WTC11 (cell line): ENCODE data around the gene MTPN. TPM values are rescaled to one million over a fixed set of nuclear protein-coding genes. Genes with fewer than 3 reads are reported as not detected.
A peak's percentile ranks its signal among the peaks of the same experiment; 100 is the strongest.

Experiments
- ATAC-seq: fragments of 200-7000 bp; cut with Tn5 transposase; 2 replicates; pipeline ENCODE4 v1.10.0; 2021; ENCODE audit warnings: mild to moderate bottlenecking, moderate library complexity
- Bru-seq: library from RNA; stranded (reverse); fragments of 400-500 nt; gene quantifications from one replicate; lab custom pipeline; 2021; lab: Mats Ljungman, UMichigan
- CTCF ChIA-PET: fragments of 300-600 bp; sonication (Branson Sonifier 250); formaldehyde crosslinking; loops from one replicate; lab custom pipeline; 2021; ENCODE audit warnings: antibody characterized with exemption; lab: Charles Lee
- POLR2A ChIA-PET: fragments of 350-600 bp; sonication (Branson Sonifier 250); formaldehyde crosslinking; loops from one replicate; lab custom pipeline; 2021; ENCODE audit warnings: antibody characterized with exemption; lab: Charles Lee
- DNase-seq: peaks from one replicate; pipeline ENCODE4 v3.0.0; 2021; ENCODE audit warnings: low spot score
- H3K27ac Mint-ChIP-seq: 2 replicates; pipeline ENCODE4 v1.8.0; 2021; ENCODE audit warnings: mixed read lengths
- H3K27me3 Mint-ChIP-seq: 2 replicates; pipeline ENCODE4 v1.8.0; 2021; ENCODE audit warnings: low read depth, mild to moderate bottlenecking, moderate library complexity, mixed read lengths
- H3K36me3 Mint-ChIP-seq: 2 replicates; pipeline ENCODE4 v1.8.0; 2021; ENCODE audit warnings: mixed read lengths
- H3K4me1 Mint-ChIP-seq: 2 replicates; pipeline ENCODE4 v1.8.0; 2022; ENCODE audit warnings: mixed read lengths
- H3K4me3 Mint-ChIP-seq: 2 replicates; pipeline ENCODE4 v1.8.0; 2021; ENCODE audit warnings: mild to moderate bottlenecking, moderate library complexity, mixed read lengths
- H3K9me3 Mint-ChIP-seq: 2 replicates; pipeline ENCODE4 v1.8.0; 2021; ENCODE audit warnings: mixed read lengths
- CBFB ChIP-seq: sonication (generic); formaldehyde crosslinking; IDR thresholded peaks from 2 replicates; pipeline ENCODE4 v1.8.1; 2022; ENCODE audit warnings: mild to moderate bottlenecking, low read depth, missing genetic modification reagents
- ETV6 ChIP-seq: sonication (generic); formaldehyde crosslinking; IDR thresholded peaks from 2 replicates; pipeline ENCODE4 v1.8.1; 2022; ENCODE audit warnings: mild to moderate bottlenecking, missing genetic modification reagents
- GRHL2 ChIP-seq: fragments of 250-450 bp; sonication (Bioruptor Pico); IDR thresholded peaks from 2 replicates; pipeline ENCODE4 v1.8.0; 2022; ENCODE audit warnings: mild to moderate bottlenecking, moderate library complexity; ENCODE audit not compliant: insufficient replicate concordance, severe bottlenecking
- GTF2I ChIP-seq: fragments of 250-450 bp; sonication (Bioruptor Pico); conservative IDR thresholded peaks from 2 replicates; pipeline ENCODE4 v1.4.0; 2021; ENCODE audit warnings: mild to moderate bottlenecking
- HMGA2 ChIP-seq: fragments of 250-450 bp; sonication (Bioruptor Pico); IDR thresholded peaks from 2 replicates; pipeline ENCODE4 v1.4.0; 2021; ENCODE audit warnings: mild to moderate bottlenecking, moderate library complexity
- NFATC4 ChIP-seq: fragments of 250-450 bp; sonication (Bioruptor Pico); IDR thresholded peaks from 2 replicates; pipeline ENCODE4 v1.9.0; 2021; ENCODE audit warnings: mild to moderate bottlenecking
- NFE2L1 ChIP-seq: sonication (generic); formaldehyde crosslinking; IDR thresholded peaks from 2 replicates; pipeline ENCODE4 v1.8.1; 2023; ENCODE audit warnings: missing genetic modification reagents
- PRDM15 ChIP-seq: sonication (generic); formaldehyde crosslinking; IDR thresholded peaks from 2 replicates; pipeline ENCODE4 v1.8.0; 2022; ENCODE audit warnings: missing genetic modification reagents
- SMAD4 ChIP-seq: sonication (generic); formaldehyde crosslinking; IDR thresholded peaks from 2 replicates; pipeline ENCODE4 v1.8.0; 2022; ENCODE audit warnings: mild to moderate bottlenecking, missing genetic modification reagents
- SP1 ChIP-seq: sonication (generic); formaldehyde crosslinking; conservative IDR thresholded peaks from 2 replicates; pipeline ENCODE4 v1.8.1; 2022; ENCODE audit warnings: missing genetic modification reagents
- ZBTB21 ChIP-seq: sonication (generic); formaldehyde crosslinking; IDR thresholded peaks from 2 replicates; pipeline ENCODE4 v1.8.1; 2023; ENCODE audit warnings: mild to moderate bottlenecking, missing genetic modification reagents, borderline replicate concordance
- ZNF138 ChIP-seq: sonication (generic); formaldehyde crosslinking; conservative IDR thresholded peaks from 2 replicates; pipeline ENCODE4 v1.8.1; 2022; ENCODE audit warnings: mild to moderate bottlenecking, moderate library complexity, missing genetic modification reagents
- ZNF232 ChIP-seq: sonication (generic); formaldehyde crosslinking; IDR thresholded peaks from 2 replicates; pipeline ENCODE4 v1.8.0; 2022; ENCODE audit warnings: mild to moderate bottlenecking, missing genetic modification reagents
- ZNF263 ChIP-seq: sonication (generic); formaldehyde crosslinking; IDR thresholded peaks from 2 replicates; pipeline ENCODE4 v1.8.1; 2022; ENCODE audit warnings: low read depth, mild to moderate bottlenecking, moderate library complexity, missing genetic modification reagents
- ZNF423 ChIP-seq: fragments of 250-450 bp; sonication (Bioruptor Pico); IDR thresholded peaks from 2 replicates; pipeline ENCODE4 v2.1.2; 2022; ENCODE audit warnings: mild to moderate bottlenecking, moderate library complexity
- long read RNA-seq, 3 experiments: library from RNA in 1 of 3; library from capped mRNA in 1 of 3; library from polyadenylated mRNA in 1 of 3; unstranded in 2 of 3; stranded (forward) in 1 of 3; transcript quantifications; one replicate each; pipeline ENCODE4 v2.0.0, GENCODE V29; 2021
- total RNA-seq: library from RNA; stranded (reverse); gene quantifications from 3 replicates; pipeline ENCODE4 v1.2.3, GENCODE V29; 2021
- TF ChIP-seq, protein P1 (sequence below): sonication (generic); formaldehyde crosslinking; IDR thresholded peaks from 2 replicates; pipeline ENCODE4 v1.8.0; 2023; ENCODE audit warnings: mild to moderate bottlenecking, missing genetic modification reagents
- TF ChIP-seq, protein P2 (sequence below): sonication (generic); formaldehyde crosslinking; IDR thresholded peaks from 2 replicates; pipeline ENCODE4 v1.8.0; 2023; ENCODE audit warnings: missing genetic modification reagents, mild to moderate bottlenecking, borderline replicate concordance
- TF ChIP-seq, protein P3 (sequence below): sonication (generic); formaldehyde crosslinking; IDR thresholded peaks from 2 replicates; pipeline ENCODE4 v1.8.1; 2023; ENCODE audit warnings: mild to moderate bottlenecking, missing genetic modification reagents
- TF ChIP-seq, protein P4 (sequence below): sonication (generic); formaldehyde crosslinking; IDR thresholded peaks from 2 replicates; pipeline ENCODE4 v1.8.1; 2023; ENCODE audit warnings: mild to moderate bottlenecking, missing genetic modification reagents, borderline replicate concordance

Gene MTPN
- total RNA-seq: 91.1 to 92.8 TPM (median 92.5 TPM) in 3 replicates
- Bru-seq, nascent RNA: percentile 90 among the genes with signal in this experiment
- long read RNA-seq, experiment 1, transcript MTPN-201 (4 exons, 3,738 nt): major isoform, 78 of 105 reads
- long read RNA-seq, experiment 1, partial matches to known transcripts: 3 of 105 reads
- long read RNA-seq, experiment 1, other reads (novel, unspliced or antisense): 24 of 105 reads
- long read RNA-seq, experiment 2, transcript MTPN-201 (4 exons, 3,738 nt): major isoform, 64 of 123 reads
- long read RNA-seq, experiment 2, partial matches to known transcripts: 4 of 123 reads
- long read RNA-seq, experiment 2, other reads (novel, unspliced or antisense): 55 of 123 reads
- long read RNA-seq, experiment 3, transcript MTPN-201 (4 exons, 3,738 nt): major isoform, 33 of 34 reads
- long read RNA-seq, experiment 3, partial matches to known transcripts: 0 of 34 reads
- long read RNA-seq, experiment 3, other reads (novel, unspliced or antisense): 1 of 34 reads

- Mint-ChIP-seq H3K27ac (peak within 1 kb of the TSS; percentile 92), H3K9me3 (no peaks in the 10 kb centered on the region; the same call in 1 of the 2 replicates), H3K4me1 (peaks cover 13% of the 10 kb centered on the region), H3K36me3 (no peaks in the 10 kb centered on the region), H3K4me3 (peak within 1 kb of the TSS; percentile 95), H3K27me3 (peaks cover 7% of the 10 kb centered on the region)
- ATAC-seq: peak; percentile 98
- POLR2A ChIA-PET: no interaction called here
- CTCF ChIA-PET: no interaction called here
- peak; percentile 98 for DNase-seq
- no peak for TF ChIP-seq ZBTB21 (CRISPR knock-in tag)
- TF ChIP-seq ZNF263: no peak
- no peak for TF ChIP-seq HMGA2
- no peak for TF ChIP-seq ZNF138
- no peak for TF ChIP-seq PRDM15
- TF ChIP-seq, protein P1, sequence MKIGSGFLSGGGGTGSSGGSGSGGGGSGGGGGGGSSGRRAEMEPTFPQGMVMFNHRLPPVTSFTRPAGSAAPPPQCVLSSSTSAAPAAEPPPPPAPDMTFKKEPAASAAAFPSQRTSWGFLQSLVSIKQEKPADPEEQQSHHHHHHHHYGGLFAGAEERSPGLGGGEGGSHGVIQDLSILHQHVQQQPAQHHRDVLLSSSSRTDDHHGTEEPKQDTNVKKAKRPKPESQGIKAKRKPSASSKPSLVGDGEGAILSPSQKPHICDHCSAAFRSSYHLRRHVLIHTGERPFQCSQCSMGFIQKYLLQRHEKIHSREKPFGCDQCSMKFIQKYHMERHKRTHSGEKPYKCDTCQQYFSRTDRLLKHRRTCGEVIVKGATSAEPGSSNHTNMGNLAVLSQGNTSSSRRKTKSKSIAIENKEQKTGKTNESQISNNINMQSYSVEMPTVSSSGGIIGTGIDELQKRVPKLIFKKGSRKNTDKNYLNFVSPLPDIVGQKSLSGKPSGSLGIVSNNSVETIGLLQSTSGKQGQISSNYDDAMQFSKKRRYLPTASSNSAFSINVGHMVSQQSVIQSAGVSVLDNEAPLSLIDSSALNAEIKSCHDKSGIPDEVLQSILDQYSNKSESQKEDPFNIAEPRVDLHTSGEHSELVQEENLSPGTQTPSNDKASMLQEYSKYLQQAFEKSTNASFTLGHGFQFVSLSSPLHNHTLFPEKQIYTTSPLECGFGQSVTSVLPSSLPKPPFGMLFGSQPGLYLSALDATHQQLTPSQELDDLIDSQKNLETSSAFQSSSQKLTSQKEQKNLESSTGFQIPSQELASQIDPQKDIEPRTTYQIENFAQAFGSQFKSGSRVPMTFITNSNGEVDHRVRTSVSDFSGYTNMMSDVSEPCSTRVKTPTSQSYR: 0 out of 2 replicates have a peak, but pooled peaks have one; percentile 17
- TF ChIP-seq SP1 (CRISPR knock-in tag): peak; percentile 64
- TF ChIP-seq, protein P2, sequence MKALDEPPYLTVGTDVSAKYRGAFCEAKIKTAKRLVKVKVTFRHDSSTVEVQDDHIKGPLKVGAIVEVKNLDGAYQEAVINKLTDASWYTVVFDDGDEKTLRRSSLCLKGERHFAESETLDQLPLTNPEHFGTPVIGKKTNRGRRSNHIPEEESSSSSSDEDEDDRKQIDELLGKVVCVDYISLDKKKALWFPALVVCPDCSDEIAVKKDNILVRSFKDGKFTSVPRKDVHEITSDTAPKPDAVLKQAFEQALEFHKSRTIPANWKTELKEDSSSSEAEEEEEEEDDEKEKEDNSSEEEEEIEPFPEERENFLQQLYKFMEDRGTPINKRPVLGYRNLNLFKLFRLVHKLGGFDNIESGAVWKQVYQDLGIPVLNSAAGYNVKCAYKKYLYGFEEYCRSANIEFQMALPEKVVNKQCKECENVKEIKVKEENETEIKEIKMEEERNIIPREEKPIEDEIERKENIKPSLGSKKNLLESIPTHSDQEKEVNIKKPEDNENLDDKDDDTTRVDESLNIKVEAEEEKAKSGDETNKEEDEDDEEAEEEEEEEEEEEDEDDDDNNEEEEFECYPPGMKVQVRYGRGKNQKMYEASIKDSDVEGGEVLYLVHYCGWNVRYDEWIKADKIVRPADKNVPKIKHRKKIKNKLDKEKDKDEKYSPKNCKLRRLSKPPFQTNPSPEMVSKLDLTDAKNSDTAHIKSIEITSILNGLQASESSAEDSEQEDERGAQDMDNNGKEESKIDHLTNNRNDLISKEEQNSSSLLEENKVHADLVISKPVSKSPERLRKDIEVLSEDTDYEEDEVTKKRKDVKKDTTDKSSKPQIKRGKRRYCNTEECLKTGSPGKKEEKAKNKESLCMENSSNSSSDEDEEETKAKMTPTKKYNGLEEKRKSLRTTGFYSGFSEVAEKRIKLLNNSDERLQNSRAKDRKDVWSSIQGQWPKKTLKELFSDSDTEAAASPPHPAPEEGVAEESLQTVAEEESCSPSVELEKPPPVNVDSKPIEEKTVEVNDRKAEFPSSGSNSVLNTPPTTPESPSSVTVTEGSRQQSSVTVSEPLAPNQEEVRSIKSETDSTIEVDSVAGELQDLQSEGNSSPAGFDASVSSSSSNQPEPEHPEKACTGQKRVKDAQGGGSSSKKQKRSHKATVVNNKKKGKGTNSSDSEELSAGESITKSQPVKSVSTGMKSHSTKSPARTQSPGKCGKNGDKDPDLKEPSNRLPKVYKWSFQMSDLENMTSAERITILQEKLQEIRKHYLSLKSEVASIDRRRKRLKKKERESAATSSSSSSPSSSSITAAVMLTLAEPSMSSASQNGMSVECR (CRISPR knock-in tag): no peak; the same call in 1 of the 2 replicates
- TF ChIP-seq GRHL2 (CRISPR knock-in tag): no peak
- 0 out of 2 replicates have a peak, but pooled peaks have one; percentile 27 for TF ChIP-seq GTF2I (CRISPR knock-in tag)
- no peak for TF ChIP-seq ZNF232
- no peak for TF ChIP-seq NFATC4 (CRISPR knock-in tag)
- TF ChIP-seq ZNF423 (CRISPR knock-in tag): no peak
- TF ChIP-seq SMAD4: no peak
- TF ChIP-seq, protein P3, sequence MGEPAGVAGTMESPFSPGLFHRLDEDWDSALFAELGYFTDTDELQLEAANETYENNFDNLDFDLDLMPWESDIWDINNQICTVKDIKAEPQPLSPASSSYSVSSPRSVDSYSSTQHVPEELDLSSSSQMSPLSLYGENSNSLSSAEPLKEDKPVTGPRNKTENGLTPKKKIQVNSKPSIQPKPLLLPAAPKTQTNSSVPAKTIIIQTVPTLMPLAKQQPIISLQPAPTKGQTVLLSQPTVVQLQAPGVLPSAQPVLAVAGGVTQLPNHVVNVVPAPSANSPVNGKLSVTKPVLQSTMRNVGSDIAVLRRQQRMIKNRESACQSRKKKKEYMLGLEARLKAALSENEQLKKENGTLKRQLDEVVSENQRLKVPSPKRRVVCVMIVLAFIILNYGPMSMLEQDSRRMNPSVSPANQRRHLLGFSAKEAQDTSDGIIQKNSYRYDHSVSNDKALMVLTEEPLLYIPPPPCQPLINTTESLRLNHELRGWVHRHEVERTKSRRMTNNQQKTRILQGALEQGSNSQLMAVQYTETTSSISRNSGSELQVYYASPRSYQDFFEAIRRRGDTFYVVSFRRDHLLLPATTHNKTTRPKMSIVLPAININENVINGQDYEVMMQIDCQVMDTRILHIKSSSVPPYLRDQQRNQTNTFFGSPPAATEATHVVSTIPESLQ (CRISPR knock-in tag): no peak
- TF ChIP-seq NFE2L1 (CRISPR knock-in tag): peak; percentile 66; the same call in 1 of the 2 replicates
- TF ChIP-seq, protein P4, sequence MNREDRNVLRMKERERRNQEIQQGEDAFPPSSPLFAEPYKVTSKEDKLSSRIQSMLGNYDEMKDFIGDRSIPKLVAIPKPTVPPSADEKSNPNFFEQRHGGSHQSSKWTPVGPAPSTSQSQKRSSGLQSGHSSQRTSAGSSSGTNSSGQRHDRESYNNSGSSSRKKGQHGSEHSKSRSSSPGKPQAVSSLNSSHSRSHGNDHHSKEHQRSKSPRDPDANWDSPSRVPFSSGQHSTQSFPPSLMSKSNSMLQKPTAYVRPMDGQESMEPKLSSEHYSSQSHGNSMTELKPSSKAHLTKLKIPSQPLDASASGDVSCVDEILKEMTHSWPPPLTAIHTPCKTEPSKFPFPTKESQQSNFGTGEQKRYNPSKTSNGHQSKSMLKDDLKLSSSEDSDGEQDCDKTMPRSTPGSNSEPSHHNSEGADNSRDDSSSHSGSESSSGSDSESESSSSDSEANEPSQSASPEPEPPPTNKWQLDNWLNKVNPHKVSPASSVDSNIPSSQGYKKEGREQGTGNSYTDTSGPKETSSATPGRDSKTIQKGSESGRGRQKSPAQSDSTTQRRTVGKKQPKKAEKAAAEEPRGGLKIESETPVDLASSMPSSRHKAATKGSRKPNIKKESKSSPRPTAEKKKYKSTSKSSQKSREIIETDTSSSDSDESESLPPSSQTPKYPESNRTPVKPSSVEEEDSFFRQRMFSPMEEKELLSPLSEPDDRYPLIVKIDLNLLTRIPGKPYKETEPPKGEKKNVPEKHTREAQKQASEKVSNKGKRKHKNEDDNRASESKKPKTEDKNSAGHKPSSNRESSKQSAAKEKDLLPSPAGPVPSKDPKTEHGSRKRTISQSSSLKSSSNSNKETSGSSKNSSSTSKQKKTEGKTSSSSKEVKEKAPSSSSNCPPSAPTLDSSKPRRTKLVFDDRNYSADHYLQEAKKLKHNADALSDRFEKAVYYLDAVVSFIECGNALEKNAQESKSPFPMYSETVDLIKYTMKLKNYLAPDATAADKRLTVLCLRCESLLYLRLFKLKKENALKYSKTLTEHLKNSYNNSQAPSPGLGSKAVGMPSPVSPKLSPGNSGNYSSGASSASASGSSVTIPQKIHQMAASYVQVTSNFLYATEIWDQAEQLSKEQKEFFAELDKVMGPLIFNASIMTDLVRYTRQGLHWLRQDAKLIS (CRISPR knock-in tag): no peak
- TF ChIP-seq CBFB (CRISPR knock-in tag): no peak
- peak; percentile 99 for TF ChIP-seq ETV6
Observed at GRCh38 chr7:135977007-135977741, at the start of gene MTPN. TSS of gene MTPN (minus strand) at chr7:135977359. CDS start at chr7:135977100, 259 bp downstream.
